ENCODE data around the gene MBD3L2B.
"Not testable (repeated sequence)": the region's sequence is repeated elsewhere in the genome, so short reads cannot be mapped to it uniquely, and the experiment has no call there.

The MBD3L2B gene

GRCh38 chr19:7063339-7063738, 42.1 kb upstream of the MBD3L2B start:
- H3K4me3 ChIP-seq (ENCODE audit: low read depth, low read length): no peak overlapping the region
- TF ChIP-seq CTCF (IDR thresholded peaks at IDR 0.05; ENCODE audit: insufficient read depth, low read depth, low read length, missing control alignments): no peak
- no peak for DNase-seq (ENCODE audit: low read depth)

- not testable (repeated sequence) for H3K4me3 ChIP-seq (ENCODE audit: low read depth, low read length); DNase-seq (ENCODE audit: low read depth)
Observed at GRCh38 chr19:7059977-7060376, 38.7 kb upstream of the MBD3L2B start.

GRCh38 chr19:7058576-7058975, 37.3 kb upstream of the MBD3L2B start, which contains the start of gene MBD3L3:
TSS of gene MBD3L3 (minus strand) at chr19:7058676. CDS start at chr19:7058605, 71 bp downstream.
- not testable (repeated sequence) for DNase-seq (ENCODE audit: low read depth); H3K4me3 ChIP-seq (ENCODE audit: low read depth, low read length)

- not testable (repeated sequence) for DNase-seq (ENCODE audit: low read depth); H3K4me3 ChIP-seq (ENCODE audit: low read depth, low read length)
Observed at GRCh38 chr19:7056371-7056770, 35.1 kb upstream of the MBD3L2B start.

GRCh38 chr19:7055679-7056078, 34.4 kb upstream of the MBD3L2B start:
- DNase-seq (ENCODE audit: low read depth); H3K4me3 ChIP-seq (ENCODE audit: low read depth, low read length): not testable (repeated sequence)

- H3K4me3 ChIP-seq (ENCODE audit: low read depth, low read length): not testable (repeated sequence)
Observed at GRCh38 chr19:7054635-7055368, 33.6 kb upstream of the MBD3L2B start.

GRCh38 chr19:7052896-7053295, 31.7 kb upstream of the MBD3L2B start:
- H3K4me3 ChIP-seq (ENCODE audit: low read depth, low read length); DNase-seq (ENCODE audit: low read depth): not testable (repeated sequence)

More at GRCh38 chr19:7054635-7055368, 33.6 kb upstream of the MBD3L2B start:
- DNase-seq (ENCODE audit: low read depth): not testable (repeated sequence)

- DNase-seq (ENCODE audit: low read depth); H3K4me3 ChIP-seq (ENCODE audit: low read depth, low read length): not testable (repeated sequence)
Observed at GRCh38 chr19:7051421-7051820, 30.2 kb upstream of the MBD3L2B start.

GRCh38 chr19:7049021-7049420, 27.8 kb upstream of the MBD3L2B start, which contains the start of gene MBD3L2:
TSS of gene MBD3L2 (plus strand) at chr19:7049321. CDS start at chr19:7049374, 53 bp downstream.
- DNase-seq (ENCODE audit: low read depth); H3K4me3 ChIP-seq (ENCODE audit: low read depth, low read length): not testable (repeated sequence)

GRCh38 chr19:7041563-7041962, 20.3 kb upstream of the MBD3L2B start:
- DNase-seq (ENCODE audit: low read depth); H3K4me3 ChIP-seq (ENCODE audit: low read depth, low read length): not testable (repeated sequence)

- DNase-seq (ENCODE audit: low read depth); H3K4me3 ChIP-seq (ENCODE audit: low read depth, low read length): not testable (repeated sequence)
Observed at GRCh38 chr19:7040079-7040478, 18.8 kb upstream of the MBD3L2B start, which contains the start of gene MBD3L4. TSS of gene MBD3L4 (minus strand) at chr19:7040179. CDS start at chr19:7040144, 35 bp downstream.

GRCh38 chr19:7030278-7030677, 9.0 kb upstream of the MBD3L2B start, which contains the start of gene MBD3L5:
TSS of gene MBD3L5 (plus strand) at chr19:7030578. CDS start at chr19:7030612, 34 bp downstream.
- DNase-seq (ENCODE audit: low read depth); H3K4me3 ChIP-seq (ENCODE audit: low read depth, low read length): not testable (repeated sequence)

- not testable (repeated sequence) for H3K4me3 ChIP-seq (ENCODE audit: low read depth, low read length); DNase-seq (ENCODE audit: low read depth)
Observed at GRCh38 chr19:7028790-7029189, 7.6 kb upstream of the MBD3L2B start.

GRCh38 chr19:7018828-7019227, 2.4 kb downstream of the MBD3L2B start:
- no peak for DNase-seq (ENCODE audit: low read depth)
- TF ChIP-seq CTCF (IDR thresholded peaks at IDR 0.05; ENCODE audit: insufficient read depth, low read depth, low read length, missing control alignments): no peak
- no peak overlapping the region for H3K4me3 ChIP-seq (ENCODE audit: low read depth, low read length)

Data from GM12865 (cell line).